GM23338 (cell line): ENCODE data around the gene PRPF6.

Experiments used
- CREB1 ChIP-seq: fragments of 250-450 bp; sonication (Bioruptor Pico); IDR thresholded peaks from 2 replicates; pipeline ENCODE4 v1.5.0; 2020; ENCODE audit warnings: low read depth, mild to moderate bottlenecking, moderate library complexity
- EZH2 ChIP-seq: fragments of 200-600 bp; sonication (generic); IDR thresholded peaks from one replicate; pipeline ENCODE4 v1.8.0; 2017; ENCODE audit warnings: antibody characterized with exemption, mild to moderate bottlenecking, low read depth; ENCODE audit not compliant: unreplicated experiment
- JUNB ChIP-seq: IDR thresholded peaks from one replicate; pipeline ENCODE4 v1.6.1; 2016; ENCODE audit warnings: antibody characterized with exemption; ENCODE audit not compliant: unreplicated experiment
- NANOG ChIP-seq: IDR thresholded peaks from 2 replicates; pipeline ENCODE4 v1.6.1; 2016; ENCODE audit warnings: antibody characterized with exemption, borderline replicate concordance
- POLR2AphosphoS5 ChIP-seq: IDR thresholded peaks from 2 replicates; pipeline ENCODE4 v1.6.1; 2016; ENCODE audit warnings: antibody characterized with exemption, low read depth
- TF ChIP-seq, protein P1 (sequence below), 2 experiments: fragments of 200-600 bp in 1 of 2; sonication (generic) in 1 of 2; conservative IDR thresholded peaks; 2 replicates each; pipeline versions ENCODE4 v1.5.1 to v1.6.1; 2016 to 2017; ENCODE audit warnings: antibody characterized with exemption in 2 of 2, low read depth in 2 of 2, mild to moderate bottlenecking in 2 of 2, moderate library complexity in 1 of 2
- TF ChIP-seq, protein P2 (sequence below): IDR thresholded peaks from one replicate; pipeline ENCODE4 v1.6.1; 2018; ENCODE audit warnings: antibody characterized with exemption; ENCODE audit not compliant: unreplicated experiment
- TF ChIP-seq, protein P3 (sequence below): IDR thresholded peaks from 2 replicates; pipeline ENCODE4 v1.6.1; 2016; ENCODE audit warnings: antibody characterized with exemption

DNA sequence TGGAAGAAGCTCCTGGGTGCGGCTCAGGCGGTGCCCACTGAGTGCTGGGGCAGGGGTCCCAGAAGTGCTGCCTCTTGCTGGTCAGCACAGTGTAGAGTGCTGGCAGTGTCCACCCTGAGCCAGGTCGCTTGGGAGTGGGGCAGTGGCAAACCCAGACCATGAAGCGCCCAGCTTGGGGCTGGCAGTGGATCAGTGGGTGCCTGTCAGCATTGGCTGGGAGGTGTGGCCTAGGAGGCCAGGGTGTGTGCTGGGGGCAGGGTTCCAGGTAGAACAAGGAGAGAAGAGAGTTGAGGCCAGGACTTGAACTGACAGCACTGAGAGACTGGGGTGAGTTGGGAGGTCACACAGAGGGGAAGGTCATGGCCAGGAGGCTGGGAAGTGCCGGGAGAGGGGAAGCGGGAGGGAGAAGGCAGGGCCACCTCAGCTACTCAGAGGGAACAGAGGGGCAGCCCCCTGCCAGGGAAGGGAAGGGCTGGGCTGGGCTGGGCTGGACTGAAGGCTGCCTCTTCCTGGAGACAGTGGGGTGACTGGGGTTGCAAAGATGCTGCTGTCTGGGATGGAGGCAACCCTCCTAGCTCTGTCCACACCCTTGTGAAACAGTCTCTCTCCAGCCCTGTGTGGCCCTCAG, 86.2 kb downstream of the PRPF6 start:
- TF ChIP-seq, protein P1, sequence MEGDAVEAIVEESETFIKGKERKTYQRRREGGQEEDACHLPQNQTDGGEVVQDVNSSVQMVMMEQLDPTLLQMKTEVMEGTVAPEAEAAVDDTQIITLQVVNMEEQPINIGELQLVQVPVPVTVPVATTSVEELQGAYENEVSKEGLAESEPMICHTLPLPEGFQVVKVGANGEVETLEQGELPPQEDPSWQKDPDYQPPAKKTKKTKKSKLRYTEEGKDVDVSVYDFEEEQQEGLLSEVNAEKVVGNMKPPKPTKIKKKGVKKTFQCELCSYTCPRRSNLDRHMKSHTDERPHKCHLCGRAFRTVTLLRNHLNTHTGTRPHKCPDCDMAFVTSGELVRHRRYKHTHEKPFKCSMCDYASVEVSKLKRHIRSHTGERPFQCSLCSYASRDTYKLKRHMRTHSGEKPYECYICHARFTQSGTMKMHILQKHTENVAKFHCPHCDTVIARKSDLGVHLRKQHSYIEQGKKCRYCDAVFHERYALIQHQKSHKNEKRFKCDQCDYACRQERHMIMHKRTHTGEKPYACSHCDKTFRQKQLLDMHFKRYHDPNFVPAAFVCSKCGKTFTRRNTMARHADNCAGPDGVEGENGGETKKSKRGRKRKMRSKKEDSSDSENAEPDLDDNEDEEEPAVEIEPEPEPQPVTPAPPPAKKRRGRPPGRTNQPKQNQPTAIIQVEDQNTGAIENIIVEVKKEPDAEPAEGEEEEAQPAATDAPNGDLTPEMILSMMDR (conservative IDR thresholded peaks at IDR 0.05; ENCODE audit: low read depth in 2 of 2): no peak
- no peak for TF ChIP-seq POLR2AphosphoS5
- TF ChIP-seq, protein P2, sequence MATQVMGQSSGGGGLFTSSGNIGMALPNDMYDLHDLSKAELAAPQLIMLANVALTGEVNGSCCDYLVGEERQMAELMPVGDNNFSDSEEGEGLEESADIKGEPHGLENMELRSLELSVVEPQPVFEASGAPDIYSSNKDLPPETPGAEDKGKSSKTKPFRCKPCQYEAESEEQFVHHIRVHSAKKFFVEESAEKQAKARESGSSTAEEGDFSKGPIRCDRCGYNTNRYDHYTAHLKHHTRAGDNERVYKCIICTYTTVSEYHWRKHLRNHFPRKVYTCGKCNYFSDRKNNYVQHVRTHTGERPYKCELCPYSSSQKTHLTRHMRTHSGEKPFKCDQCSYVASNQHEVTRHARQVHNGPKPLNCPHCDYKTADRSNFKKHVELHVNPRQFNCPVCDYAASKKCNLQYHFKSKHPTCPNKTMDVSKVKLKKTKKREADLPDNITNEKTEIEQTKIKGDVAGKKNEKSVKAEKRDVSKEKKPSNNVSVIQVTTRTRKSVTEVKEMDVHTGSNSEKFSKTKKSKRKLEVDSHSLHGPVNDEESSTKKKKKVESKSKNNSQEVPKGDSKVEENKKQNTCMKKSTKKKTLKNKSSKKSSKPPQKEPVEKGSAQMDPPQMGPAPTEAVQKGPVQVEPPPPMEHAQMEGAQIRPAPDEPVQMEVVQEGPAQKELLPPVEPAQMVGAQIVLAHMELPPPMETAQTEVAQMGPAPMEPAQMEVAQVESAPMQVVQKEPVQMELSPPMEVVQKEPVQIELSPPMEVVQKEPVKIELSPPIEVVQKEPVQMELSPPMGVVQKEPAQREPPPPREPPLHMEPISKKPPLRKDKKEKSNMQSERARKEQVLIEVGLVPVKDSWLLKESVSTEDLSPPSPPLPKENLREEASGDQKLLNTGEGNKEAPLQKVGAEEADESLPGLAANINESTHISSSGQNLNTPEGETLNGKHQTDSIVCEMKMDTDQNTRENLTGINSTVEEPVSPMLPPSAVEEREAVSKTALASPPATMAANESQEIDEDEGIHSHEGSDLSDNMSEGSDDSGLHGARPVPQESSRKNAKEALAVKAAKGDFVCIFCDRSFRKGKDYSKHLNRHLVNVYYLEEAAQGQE: no peak
- TF ChIP-seq, protein P3, sequence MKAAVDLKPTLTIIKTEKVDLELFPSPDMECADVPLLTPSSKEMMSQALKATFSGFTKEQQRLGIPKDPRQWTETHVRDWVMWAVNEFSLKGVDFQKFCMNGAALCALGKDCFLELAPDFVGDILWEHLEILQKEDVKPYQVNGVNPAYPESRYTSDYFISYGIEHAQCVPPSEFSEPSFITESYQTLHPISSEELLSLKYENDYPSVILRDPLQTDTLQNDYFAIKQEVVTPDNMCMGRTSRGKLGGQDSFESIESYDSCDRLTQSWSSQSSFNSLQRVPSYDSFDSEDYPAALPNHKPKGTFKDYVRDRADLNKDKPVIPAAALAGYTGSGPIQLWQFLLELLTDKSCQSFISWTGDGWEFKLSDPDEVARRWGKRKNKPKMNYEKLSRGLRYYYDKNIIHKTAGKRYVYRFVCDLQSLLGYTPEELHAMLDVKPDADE: no peak
- no peak for TF ChIP-seq CREB1
- TF ChIP-seq JUNB: no peak
- TF ChIP-seq NANOG: no peak
- TF ChIP-seq EZH2: no peak
